ENCODE data around the gene PGAP2.

Gene PGAP2

DNA sequence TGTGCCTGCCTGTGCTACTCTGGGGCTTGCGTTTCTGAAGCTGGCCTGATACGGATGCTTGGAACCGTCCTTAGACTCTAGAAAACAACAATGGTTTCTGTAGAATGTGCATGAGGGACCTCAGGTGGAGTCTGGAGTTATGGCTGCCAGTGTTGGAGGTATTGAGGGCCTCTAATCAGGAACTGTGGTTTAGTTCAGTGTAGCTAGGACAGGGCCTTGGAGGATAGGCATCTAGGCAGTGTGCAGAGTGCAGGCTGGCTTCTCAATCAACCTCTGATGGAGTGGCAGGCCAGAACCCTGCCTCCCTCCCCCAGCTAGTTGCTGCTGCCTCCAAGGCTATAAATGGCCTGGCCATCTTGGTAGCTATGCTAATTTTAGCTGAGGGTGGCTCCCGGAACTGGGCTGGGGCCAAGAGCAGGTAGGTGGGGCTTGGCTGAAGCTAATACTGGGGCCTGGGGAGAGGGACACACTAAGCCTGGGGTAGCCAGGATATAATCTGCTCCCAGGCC, 51.1 kb downstream of the PGAP2 start:
- DNase-seq = no peak

DNA sequence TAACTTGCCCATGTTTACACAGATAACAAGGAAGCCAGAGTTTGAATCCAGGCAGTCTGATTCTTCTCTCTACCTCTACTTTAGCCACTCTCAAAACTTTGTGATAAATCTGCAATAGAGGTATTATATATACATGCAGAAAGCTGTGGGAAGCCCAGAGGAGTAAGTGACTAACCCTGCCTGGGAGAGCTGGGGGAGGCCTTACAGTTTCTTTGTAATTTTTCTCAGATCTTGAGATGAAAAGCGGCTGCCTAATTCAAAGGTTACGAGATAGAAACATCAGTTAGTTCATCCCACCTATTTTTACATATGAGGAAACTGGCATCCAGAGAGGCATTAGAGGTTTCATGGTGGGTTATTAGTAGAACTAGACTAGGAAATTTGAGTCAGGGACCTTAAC, 52.0 kb downstream of the PGAP2 start:
- no peak for DNase-seq

DNA sequence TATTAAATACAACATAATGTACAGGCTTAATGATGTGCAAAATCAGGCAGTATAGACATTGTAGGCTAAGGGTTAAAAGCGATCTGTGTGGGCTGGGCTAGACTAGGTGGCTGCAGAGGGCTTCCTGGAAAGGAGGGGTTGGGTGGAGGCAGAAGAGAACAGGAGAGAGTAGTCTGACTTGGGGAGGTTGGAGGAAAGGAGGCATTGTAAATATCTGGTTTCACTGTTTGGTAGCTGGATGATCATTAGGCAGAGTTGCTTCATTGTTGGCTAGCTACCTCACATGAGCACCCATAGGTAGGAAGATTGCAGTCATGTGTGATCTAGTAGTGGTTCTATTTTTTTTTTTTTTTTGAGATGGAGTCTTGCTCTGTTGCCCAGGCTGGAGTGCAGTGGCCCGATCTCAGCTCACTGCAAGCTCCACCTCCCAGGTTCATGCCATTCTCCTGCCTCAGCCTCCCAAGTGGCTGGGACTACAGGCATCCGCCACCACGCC, 52.6 kb downstream of the PGAP2 start:
- peak; percentile 42 for DNase-seq

DNA sequence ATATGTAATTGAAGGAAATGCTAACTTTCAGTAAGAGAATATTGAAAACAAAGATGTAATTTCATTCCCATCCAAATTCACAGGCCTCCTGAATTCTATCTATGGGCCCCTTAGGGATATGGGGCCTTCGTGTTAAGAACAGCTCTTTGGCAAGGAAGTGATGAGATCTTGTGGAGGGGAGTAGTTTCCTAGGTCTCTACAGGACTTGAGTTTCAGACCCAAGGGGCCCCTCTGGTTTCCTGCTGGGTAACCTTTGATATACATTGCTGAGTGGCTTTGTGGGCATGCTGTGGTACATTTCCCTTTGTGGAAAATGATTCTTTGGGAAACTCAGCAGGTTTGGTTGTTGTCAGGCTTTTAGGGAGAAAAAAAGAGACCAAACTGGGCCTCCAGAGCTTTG, 53.3 kb downstream of the PGAP2 start:
- no peak for DNase-seq

DNA sequence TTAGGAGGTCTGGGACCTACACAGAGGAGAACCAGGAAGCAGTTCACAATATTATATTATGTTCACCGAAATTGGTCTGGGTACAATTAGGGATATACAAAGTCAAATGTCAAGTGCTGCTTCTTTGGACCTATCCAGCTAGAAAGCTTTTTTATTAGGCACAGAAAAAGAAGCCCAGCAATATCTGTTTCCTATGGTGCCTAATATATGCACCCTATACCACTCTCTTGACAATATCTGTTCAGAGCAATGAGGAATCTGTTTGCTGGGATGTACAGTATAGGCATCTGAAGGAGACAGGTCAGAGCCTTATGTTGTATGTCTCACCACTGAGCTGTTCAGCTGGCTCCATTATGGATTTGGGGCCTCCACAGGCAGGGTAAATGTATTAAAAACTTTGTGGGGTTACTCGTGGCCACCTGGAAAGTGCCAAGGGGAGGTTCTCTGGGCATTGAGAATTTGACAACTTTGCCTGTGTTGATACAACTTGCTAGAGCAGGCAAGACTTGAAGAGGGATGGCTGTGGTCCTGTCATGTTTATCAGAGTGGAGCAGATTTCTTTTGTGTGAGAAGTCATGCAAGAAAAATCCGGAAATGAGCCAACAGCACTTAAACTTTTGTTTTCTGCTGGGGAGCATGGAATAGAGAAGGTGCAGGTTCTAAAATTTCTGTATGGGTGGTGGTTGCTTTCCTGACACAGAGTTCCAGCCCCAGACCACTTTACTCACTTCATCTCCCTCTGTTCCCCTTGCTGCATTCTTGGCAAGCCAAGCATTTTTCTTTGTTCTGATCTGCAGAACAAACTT, 57.2 kb downstream of the PGAP2 start:
- no peak for DNase-seq

DNA sequence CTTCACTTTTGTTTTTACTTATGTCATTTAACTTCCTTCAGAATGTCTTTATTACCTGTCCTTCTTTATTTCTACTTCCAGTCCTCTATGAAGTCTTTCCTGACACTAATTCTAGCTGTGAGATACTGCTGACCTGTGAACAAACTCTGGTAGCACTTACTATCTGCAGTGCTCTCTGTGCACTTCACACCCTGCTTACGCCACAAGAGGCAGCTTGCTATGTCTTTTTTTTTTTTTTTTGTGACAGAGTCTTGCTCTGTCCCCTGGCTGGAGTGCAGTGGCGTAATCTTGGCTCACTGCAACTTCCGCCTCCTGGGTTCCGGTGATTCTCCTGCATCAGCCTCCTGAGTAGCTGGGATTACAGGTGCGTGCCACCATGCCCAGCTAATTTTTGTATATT, 57.8 kb downstream of the PGAP2 start:
- DNase-seq = no peak

DNA sequence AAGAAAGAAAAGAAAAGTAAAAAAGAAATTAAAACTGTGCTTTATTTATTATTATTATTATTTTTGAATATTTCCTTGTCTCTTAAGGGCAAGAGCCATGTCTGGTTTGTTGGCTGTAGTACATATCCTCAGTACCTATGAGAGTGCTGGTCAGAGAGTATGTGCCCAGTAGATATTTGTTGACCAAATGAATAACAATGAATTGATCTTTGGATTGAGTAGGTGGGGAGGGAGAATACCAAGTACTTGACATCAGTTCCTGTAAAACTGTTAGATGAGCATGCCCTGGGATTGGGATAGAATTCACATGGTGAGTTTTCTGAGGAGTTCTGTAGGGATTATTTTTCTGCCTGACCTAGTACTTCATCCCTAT, 58.5 kb downstream of the PGAP2 start:
- no peak for DNase-seq

DNA sequence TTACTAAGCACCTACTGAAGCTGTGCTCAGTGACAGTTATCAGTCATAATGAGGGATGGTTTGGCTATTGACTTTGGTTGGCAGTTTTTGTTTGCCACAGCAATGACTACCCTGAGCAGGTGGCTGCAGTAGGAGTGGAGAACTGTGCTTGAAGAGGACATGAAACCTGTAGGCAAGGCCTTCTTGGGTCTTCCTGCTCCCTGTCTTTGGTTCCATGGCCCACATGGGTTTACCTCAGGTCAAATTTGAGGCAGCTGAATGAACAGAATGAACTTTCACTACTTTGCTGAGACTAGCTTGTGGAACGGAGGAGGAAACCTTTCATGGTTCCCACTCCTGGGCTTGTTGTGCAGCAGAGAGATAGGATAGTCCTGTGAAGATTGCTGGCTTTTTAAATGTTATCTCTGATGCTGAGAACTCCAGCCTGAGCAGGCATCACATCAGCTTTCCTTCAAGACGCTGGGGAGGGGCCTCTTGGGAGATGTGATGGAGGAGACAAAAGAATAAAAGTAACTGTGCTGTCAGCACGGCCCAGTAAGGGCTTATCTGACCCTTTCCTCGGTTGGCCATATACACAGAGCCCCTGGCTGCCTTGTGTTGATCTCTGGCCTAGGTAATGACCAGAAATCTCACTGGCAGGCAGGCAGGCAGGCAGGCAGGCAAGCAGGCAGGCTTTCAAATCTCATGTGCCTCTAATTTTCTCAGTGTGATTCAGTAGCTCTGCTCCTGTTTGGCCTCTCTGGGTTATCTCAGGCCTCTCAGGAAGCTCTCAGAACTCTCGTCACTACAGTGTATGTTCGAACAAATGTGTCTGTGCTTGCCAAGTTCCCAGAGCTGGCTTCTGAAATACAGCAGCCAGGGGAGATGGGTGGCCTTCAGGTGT, 59.1 kb downstream of the PGAP2 start:
- DNase-seq = no peak

DNA sequence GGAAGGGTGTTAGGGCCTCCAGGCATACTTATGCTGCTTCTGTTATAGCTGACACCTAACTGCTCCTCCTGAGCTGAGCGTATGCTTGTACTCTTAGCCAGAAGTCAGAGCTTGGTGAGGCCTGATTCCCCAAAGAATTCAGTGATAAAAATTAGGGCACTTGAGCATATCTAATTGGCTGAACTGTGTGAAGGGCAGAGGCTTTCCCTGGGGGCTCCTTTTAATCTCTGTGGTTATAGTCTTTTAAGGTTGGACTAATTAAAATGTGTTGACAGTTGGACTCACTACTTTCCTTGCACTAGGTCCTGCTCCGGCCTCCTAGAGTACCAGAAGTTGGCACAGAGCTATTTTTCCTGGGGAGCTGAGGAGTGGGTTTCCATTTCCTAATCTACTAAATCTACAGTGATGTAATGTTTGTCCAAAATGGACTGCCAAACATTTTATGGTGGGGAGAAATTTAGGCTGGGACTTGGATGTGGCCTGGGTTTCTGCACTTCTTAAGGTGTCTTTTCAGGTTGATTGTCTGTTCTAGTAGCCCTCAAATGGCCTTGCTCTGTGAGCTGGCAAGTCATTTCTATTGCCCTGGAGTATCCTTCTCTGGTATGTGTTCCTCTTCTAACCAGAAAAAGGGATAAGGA, 65.5 kb downstream of the PGAP2 start:
- no peak for DNase-seq

Data from central memory CD4-positive, alpha-beta T cell (primary cell).